RPMI7951 (cell line): ENCODE results near the gene TRPM1. TPM values are rescaled to one million over a fixed set of nuclear protein-coding genes. Genes with fewer than 3 reads are reported as not detected.

Experiments used
- DNase-seq: peaks from one replicate; pipeline ENCODE4 v3.0.0-alpha.2; 2012; ENCODE audit warnings: low read depth
- total RNA-seq: library from RNA; depleted of rRNA; stranded (reverse); fragments of >200 nt; shearing (Covaris generic); gene quantifications from 2 replicates; pipeline ENCODE4 v1.2.3, GENCODE V29; 2014

The TRPM1 gene
- total RNA-seq, 1 experiment from 2014 or later = not detected

- no peak for DNase-seq
Observed at GRCh38 chr15:31049682-31050615, 51.6 kb downstream of the TRPM1 start.

DNA sequence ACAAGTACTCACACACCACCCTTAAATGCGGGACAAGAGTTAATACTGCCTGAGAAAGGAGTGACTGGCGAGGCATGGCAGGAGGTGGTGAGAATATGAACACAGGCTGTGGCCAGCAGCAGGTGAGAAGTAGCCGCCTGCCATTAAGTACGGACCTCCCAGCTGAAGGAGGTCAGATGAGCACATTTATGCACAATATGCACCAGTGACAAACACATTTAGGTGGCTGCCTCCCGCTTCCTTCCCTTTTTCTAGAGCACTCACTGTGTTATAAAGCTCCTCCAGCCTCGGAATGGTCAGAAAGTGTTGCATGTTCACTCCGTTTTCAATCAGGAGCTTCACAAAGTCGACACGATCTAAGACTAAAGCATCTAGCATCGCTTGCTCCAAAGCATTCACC, 52.4 kb downstream of the TRPM1 start:
- DNase-seq = no peak

DNA sequence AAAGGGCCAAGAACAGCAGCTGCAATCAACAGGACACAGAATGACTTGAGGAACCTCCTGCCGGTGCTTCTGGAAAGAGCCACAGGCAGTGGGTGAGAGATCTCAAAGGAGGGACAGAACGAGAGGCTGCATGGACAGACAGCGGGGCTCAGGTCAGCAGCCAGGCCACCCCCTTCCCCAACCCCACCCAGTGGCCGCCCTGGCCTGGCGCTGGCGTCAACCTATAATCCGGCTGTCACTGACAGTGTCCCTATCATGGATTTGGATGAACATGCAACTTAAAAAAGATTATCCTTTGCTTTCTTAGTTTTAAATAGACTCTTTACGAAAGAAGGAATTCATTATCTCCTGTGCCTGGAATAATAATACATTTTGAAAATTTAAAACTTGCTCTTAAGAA, 54.1 kb downstream of the TRPM1 start:
- DNase-seq = no peak

DNA sequence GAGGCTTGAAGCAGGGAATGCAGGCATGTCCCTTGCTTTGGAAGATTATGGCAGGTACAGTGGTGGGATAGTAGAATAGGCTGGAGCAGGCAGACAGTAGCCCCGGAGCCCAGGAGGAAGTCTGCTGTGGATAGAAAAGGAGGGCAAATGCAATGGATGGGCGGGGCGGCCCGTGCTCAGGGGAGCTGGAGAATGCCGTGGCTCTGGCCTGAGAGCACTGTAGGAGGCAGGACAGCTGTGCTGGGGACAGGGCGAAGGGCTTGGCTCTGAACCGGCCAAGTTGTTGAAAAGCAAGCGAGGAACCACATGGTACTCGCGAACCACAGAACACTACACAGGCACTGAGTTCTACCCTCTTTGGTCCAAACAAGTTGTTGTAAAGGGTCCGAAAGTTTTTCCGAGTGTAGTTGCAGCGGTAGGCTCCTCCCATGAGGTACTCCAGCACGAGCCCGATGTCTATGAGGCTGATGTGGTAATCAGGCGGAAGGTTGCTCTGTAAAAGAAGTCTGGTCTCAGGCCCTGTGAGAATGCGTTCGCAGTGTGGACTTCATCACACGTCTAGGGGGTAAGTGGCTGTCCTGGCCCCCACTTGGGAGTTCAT, 54.7 kb downstream of the TRPM1 start:
- DNase-seq = no peak

GRCh38 chr15:31045606-31046005, 55.9 kb downstream of the TRPM1 start:
- no peak for DNase-seq

DNA sequence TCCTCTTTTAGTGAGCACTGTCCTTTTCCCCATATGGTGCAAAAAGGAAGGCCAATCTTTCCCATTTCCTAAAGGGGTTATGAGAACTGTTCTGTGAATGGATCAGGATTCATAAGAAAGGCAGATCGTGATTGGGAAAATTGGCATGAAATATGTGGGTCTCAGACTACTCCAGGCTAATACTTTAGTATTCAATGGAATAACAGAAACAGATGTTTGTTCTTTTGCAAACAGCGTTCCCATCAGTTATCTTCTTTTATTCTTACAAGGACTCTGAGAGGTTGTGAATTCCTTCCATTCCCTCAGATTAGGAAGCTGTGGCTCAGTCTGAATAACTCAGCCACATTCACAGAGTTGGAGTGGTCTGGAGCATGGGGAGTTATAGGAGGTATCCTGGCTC, 58.8 kb downstream of the TRPM1 start:
- no peak for DNase-seq

DNA sequence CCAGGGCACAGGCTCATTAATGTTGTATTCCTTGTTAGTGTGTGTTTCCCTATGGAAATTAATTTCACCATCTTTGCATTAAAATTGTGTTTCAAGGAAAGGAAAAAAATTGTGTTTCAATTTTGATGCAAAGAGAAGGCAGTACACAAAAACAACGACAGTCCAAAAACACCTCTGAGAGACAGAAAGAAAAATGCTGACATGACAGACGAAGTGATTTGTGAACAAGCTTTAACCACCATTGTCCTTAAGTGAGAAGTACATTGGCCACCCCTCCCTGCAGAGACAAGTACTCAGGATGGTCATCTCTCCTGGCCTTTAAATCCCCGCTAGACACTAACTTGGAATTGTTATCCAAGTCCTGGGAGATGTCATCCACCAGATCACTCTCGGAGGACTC, 59.9 kb downstream of the TRPM1 start:
- DNase-seq = no peak

- DNase-seq = no peak
Observed at GRCh38 chr15:31040611-31041010, 60.9 kb downstream of the TRPM1 start.

DNA sequence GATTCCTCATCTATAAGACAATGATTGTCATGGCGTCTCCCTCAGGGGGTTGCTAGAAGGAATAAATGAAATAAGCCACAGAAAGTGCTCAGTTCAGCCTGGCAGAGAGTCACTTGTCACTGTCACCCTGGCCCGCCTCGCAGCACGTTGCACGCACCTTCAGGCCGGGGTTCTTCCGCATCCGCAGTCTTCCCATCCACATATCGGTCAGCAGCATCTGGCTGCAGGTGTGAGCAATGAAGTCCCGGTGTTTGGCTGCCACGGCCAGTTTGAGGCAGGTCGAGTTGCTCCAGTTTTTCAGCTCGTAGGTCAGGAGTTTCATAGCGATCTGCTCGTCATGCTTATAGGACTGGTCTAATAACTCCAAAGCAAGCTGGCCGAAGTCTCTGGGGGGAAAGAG, 61.6 kb downstream of the TRPM1 start:
- no peak for DNase-seq

DNA sequence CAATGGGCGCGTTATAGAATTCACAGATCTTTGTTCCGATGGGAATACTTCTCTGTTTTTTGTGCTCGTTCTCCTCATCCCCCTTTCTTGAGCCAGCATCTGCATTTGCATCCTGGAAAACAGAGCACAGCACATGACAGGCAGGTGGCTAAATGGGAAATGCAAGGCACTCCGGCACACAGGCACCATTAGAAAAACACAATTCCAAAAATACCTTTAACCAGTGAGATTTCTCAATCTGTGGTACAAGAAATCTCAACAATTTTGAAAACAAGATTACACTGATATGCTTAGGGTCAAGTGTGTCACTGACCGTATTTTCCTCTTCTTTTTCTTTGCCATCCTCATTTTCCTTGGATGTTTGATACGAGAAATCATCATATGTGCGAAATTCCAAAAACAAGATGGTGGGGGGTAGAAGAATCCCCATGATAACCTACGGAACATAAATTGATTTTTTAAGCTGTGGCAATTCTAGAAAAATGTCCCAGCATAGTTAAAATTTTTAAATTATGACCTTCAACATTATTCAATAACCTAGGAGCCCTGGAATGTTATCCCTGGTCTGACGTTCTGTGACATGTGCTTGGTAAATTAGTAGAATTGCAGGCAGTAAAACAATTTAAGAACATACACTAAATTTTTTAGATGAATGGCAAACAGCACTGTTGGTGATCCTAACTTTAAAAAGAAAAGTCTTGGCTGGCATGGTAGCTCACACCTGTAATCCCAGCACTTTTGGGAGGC, 63.6 kb downstream of the TRPM1 start:
- no peak for DNase-seq

GRCh38 chr15:31036783-31037182, 64.7 kb downstream of the TRPM1 start:
- DNase-seq = no peak

DNA sequence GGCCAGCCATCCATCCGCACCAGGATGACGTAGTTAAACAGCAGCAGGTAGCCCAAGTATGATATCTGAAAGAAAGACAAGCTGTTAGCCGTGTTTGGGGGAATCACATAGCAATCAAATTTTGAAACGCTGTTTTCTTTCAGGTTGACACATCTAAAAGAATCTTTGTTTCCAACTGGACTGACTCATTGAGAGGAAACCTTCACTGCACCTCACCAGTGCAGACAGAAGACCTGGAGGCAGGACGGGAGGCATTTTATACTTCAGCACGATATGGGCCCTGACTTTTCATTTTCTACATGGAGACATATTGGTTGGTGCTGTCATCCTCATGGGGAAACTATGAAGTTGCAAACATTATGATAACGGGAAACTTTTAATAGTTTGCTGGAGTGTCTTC, 65.9 kb downstream of the TRPM1 start:
- DNase-seq = no peak

GRCh38 chr15:31034152-31034551, 67.4 kb downstream of the TRPM1 start:
- no peak for DNase-seq

DNA sequence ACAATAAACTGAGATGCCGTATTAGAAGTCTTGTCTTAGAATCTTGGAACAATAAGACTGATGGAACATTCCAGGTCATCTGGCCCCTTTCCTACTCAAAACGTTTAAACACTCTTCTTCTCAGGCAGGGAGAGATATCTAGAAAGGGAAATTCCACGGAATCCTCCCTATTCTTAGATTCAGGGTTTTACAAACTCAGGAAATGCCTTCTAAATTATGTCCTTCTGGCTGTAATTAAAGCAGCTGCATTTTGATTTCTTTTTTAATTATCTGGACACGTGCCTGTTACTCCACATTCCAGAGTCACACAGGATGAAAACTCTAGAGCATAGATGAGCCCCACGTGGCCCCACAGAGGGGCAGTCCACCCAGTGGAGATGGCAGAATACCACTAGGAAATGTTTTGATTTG, 68.6 kb downstream of the TRPM1 start:
- peak; percentile 33 for DNase-seq

DNA sequence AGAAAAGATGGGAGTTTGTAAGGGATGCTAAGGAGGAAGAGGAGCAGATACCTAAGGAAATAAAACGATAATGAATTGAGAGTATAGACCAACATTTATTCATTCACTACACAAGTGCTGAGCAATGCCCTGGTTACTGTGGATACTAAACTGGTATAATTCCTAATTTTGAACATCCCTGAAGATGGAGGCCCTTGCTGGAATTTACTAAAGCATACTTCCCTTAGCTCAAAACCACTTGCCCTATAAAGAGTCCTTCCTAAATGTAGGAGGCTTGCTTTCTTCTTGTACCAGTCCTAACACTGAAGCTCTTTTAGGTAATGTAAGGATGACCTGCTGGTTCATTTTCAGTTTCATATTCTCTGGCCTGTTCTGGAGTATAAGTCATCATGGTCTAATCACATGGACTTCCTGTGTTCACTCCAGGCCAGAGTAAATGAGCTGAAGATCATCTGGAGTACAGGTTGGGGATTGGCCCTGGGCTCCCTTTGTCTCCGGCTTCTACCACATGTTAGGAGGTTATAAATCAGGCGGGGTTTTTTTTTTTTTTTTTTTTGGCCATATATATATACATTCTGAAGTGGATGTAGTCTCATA, 70.0 kb downstream of the TRPM1 start:
- peak; percentile 45 for DNase-seq

DNA sequence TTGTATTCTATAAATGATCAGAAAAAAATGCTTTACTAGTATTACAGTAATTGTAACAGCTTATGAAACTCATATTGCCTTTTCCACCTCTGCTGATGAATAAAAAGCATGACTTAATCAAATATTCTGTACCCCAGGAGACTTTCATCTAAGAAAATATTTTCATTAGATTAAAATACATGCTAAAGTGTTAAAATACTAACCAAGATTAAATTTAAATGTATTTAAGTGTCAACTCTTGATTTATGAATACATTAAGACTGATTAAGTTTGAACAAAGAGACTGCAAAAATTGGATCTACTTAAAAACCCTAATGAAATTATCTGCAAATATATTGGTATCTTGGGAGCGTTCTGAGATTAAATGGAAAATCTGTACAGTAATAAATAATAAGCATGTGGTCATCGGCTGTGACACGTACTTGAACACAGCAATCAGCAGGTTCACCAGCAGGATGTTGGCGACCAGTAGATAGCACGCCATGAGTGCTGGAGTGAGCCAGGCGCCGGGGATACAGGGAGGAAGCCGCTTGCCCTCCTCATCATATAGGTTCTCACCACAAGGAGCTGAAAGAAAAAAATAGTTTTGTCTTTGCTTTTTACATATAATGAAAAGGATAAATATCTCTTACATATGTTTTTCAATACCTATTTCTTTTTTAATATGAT, 73.5 kb downstream of the TRPM1 start:
- DNase-seq = no peak

DNA sequence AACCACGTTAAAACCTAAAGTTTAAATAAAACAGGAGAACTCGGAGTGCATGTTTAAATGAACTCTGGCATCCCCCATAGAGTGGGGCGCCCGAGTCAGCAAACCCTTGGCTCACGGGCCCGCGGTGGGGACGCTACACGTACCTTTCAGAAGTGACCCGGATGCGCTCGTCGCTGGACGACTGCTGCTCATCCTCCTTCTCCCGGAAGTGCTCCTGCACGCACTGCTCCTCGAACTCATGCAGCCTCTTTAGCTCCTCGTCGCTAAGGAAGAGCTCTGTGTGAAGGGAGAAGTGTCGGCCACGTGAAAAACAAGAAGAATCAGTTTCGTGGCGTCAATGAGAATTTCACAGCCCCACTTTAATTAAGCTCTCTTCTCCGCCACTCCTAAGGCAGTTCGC, 75.5 kb downstream of the TRPM1 start:
- DNase-seq = no peak

DNA sequence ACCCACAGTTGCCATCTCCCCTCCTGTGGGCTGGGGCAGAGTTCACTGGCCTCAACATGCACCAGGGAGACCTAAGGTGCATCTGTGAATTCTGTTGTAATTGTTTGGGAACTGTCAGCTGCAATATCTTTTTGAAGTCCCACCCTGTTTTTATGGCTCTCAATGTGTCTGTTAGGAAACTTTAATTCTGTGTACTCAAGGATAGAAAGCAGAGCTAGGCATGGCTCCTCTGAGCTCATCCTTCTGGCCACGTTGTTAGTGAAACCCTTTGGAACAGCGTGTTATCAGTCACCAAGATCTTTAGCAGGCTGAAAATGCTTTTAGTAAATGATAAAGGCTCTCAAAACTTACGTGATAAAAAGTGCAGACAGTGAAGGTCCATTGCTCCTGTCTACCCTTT, 76.5 kb downstream of the TRPM1 start:
- DNase-seq = no peak

GRCh38 chr15:31024330-31024729, 77.2 kb downstream of the TRPM1 start:
- peak; percentile 83 for DNase-seq

- no peak for DNase-seq
Observed at GRCh38 chr15:31023841-31024240, 77.7 kb downstream of the TRPM1 start.

- DNase-seq = no peak
Observed at GRCh38 chr15:31021067-31021665, 80.4 kb downstream of the TRPM1 start.
